Activated T-cell treated with anti-CD3 and anti-CD28 coated beads, Interleukin-2, amount 50 U/mL, for 72 hours (primary cell): Measurements from ENCODE around the gene ARHGEF10L. TPM values are rescaled to one million over a fixed set of nuclear protein-coding genes. Genes with fewer than 3 reads are reported as not detected.

Experiments
- ATAC-seq, 2 donors: fragments of 150-1000 bp; cut with Tn5 transposase; replicated peaks in 1 of 2; 2 replicates each; pipeline ENCODE4 v1.10.0; 2021; ENCODE audit warnings: moderate library complexity in 2 of 2, mild to moderate bottlenecking in 1 of 2
- DNase-seq, 2 donors: peaks; one replicate each; pipeline ENCODE4 v3.0.0; 2021 to 2022; ENCODE audit warnings: mixed read lengths in 1 of 2
- H3K27ac Mint-ChIP-seq: one replicate; pipeline ENCODE4 v1.8.0; 2022; ENCODE audit warnings: mild to moderate bottlenecking, moderate library complexity, mixed read lengths
- H3K27me3 Mint-ChIP-seq: one replicate; pipeline ENCODE4 v1.8.0; 2022; ENCODE audit warnings: low read depth, mixed read lengths
- H3K36me3 Mint-ChIP-seq, 2 donors: one replicate each; pipeline ENCODE4 v1.8.0; 2022; ENCODE audit warnings: mixed read lengths in 2 of 2, mild to moderate bottlenecking in 1 of 2; ENCODE audit not compliant: insufficient read depth in 2 of 2
- H3K4me1 Mint-ChIP-seq: one replicate; pipeline ENCODE4 v1.8.0; 2022; ENCODE audit warnings: low read depth, mixed read lengths
- H3K4me3 Mint-ChIP-seq, 2 donors: one replicate each; pipeline ENCODE4 v1.8.0; 2022; ENCODE audit warnings: mild to moderate bottlenecking in 2 of 2, mixed read lengths in 2 of 2, moderate library complexity in 2 of 2
- H3K9me3 Mint-ChIP-seq, 2 donors: one replicate each; pipeline ENCODE4 v1.8.0; 2022; ENCODE audit warnings: mixed read lengths in 2 of 2
- total RNA-seq, 2 donors: library from RNA; stranded (reverse); gene quantifications; one replicate each; pipeline ENCODE4 v1.2.3, GENCODE V29; 2022

ARHGEF10L gene
- total RNA-seq, 2 donors from 2014 or later: not detected

GRCh38 chr1:17600321-17600720 is 60.8 kb downstream of the ARHGEF10L start:
- Mint-ChIP-seq H3K9me3 (no peaks in the 10 kb centered on the region), H3K27ac (no peak overlapping the region), H3K27me3 (no peaks in the 10 kb centered on the region), H3K4me1 (no peaks in the 10 kb centered on the region), H3K36me3 (no peaks in the 10 kb centered on the region), H3K4me3 (no peak overlapping the region)
- DNase-seq (no peak), ATAC-seq (no peak)

GRCh38 chr1:17601643-17602382 is 62.3 kb downstream of the ARHGEF10L start:
- H3K9me3 Mint-ChIP-seq: no peaks in the 10 kb centered on the region
- DNase-seq (no peak), ATAC-seq (no peak)
- H3K4me1 Mint-ChIP-seq: no peaks in the 10 kb centered on the region
- H3K36me3 Mint-ChIP-seq: no peaks in the 10 kb centered on the region
- H3K27ac Mint-ChIP-seq: no peak overlapping the region
- H3K4me3 Mint-ChIP-seq: no peak overlapping the region
- no peaks in the 10 kb centered on the region for H3K27me3 Mint-ChIP-seq

DNA sequence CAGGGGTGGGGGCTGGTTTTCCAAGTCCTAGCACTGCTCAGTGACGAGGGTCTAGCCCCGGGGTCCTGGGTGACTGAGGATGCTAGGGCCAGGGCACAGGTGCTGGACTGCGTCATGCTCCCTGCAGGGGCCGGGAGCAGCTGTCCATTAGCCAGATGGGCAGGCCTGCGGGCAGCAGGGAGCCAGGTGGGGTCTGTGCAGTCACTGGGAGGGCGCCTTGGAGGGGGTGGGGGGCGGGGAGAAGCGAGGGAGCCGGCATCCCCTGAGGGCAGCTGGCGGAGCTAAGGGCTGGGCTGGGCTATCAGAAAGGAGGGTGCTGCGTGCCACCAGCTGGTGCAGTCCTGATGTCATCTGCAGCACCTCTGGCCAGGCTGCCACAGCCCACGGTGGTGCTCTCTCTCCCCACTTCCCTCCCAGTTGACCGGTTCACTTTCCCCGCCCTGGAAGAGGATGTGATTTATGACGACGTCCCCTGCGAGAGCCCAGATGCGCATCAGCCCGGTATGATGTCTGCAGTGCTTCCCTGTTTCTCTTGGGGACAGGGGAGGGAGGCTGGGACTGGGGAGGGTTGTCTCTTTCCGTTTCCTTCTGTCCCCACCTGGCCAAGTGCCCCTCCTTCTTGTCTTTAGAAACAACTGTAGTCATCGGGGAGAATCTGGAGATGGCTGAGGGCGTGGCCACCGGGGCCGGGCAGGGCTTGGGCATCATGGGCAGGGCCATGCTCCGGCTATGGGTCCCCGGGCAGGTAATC is 63.8 kb downstream of the ARHGEF10L start:
- ATAC-seq (no peak), DNase-seq (no peak)
- no peak overlapping the region for H3K27ac Mint-ChIP-seq
- H3K4me3 Mint-ChIP-seq: no peak overlapping the region
- no peaks in the 10 kb centered on the region for H3K4me1 Mint-ChIP-seq
- H3K27me3 Mint-ChIP-seq: no peaks in the 10 kb centered on the region
- H3K9me3 Mint-ChIP-seq: no peaks in the 10 kb centered on the region
- no peaks in the 10 kb centered on the region for H3K36me3 Mint-ChIP-seq

DNA sequence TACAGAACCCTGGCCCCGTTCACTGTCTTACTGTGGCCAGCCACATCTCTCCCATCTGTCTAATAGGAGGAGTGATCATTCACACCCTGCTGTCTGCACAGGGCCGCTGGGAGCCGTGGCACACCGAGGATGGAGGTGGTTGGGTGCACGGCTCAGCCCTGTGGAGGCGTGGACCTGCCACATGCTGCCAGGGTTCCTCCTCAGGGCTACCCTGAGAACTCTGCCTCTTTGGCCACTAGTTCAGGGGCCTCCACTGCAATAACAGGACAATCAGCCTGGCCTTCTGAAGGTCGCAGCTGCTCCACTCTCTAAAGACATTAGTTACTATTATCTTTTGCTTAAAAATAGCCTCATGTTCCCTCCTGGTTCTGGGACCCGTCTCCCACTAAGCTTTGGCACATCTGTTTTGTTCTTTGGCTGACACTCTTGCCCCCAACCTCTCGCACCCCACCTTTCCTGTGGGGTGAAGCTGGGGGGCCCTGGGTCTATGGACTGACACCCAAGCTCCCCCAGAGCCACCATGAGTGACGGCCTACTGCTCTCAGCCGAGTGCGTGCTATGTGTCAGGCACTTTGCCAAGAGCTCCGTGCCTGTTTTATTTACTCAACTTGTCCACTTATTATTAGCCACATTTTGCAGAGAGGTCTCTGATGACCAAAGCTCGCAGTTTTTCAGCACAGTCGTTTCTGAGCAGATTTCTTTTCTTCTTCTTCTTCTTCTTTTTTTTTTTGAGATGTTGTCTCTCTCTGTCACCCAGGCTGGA is 66.3 kb downstream of the ARHGEF10L start:
- Mint-ChIP-seq H3K27ac (no peak overlapping the region), H3K36me3 (no peaks in the 10 kb centered on the region), H3K4me1 (no peaks in the 10 kb centered on the region), H3K27me3 (no peaks in the 10 kb centered on the region), H3K9me3 (no peaks in the 10 kb centered on the region), H3K4me3 (no peak overlapping the region)
- no peak for DNase-seq
- no peak for ATAC-seq

DNA sequence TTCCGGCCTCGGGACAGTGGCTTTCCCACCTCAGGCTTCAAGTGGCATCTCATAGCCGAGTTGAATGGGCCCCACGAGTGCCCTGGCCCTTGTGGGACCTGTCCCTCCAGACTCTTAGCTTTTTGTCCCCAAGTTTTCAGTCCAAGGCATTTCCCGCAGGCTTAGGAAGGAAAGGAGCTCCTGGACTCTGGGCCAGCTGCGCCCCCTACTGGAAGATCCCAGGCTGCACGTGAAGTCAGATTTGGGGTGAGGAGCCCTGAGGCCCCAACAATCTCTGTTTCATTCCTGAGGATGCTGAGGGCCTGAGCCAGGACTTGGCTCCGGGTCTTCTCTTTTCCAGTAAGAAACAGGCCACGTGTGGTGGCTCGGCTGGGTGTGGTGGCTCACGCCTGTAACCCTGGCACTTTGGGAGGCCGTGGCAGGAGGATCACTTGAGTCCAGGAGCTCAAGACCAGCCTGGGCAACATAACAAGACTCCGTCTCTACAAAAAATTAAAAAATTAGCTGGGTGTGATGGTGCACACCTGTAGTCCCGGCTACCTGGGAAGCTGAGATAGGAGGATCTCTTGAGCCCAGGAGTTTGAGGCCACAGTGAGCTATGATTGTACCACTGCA is 67.4 kb downstream of the ARHGEF10L start:
- no peaks in the 10 kb centered on the region for H3K4me1 Mint-ChIP-seq
- H3K4me3 Mint-ChIP-seq: no peak overlapping the region
- peak; percentile 54 to 64 for DNase-seq
- no peak for ATAC-seq
- H3K27ac Mint-ChIP-seq: no peak overlapping the region
- H3K36me3 Mint-ChIP-seq: no peaks in the 10 kb centered on the region
- H3K27me3 Mint-ChIP-seq: no peaks in the 10 kb centered on the region
- no peaks in the 10 kb centered on the region for H3K9me3 Mint-ChIP-seq

DNA sequence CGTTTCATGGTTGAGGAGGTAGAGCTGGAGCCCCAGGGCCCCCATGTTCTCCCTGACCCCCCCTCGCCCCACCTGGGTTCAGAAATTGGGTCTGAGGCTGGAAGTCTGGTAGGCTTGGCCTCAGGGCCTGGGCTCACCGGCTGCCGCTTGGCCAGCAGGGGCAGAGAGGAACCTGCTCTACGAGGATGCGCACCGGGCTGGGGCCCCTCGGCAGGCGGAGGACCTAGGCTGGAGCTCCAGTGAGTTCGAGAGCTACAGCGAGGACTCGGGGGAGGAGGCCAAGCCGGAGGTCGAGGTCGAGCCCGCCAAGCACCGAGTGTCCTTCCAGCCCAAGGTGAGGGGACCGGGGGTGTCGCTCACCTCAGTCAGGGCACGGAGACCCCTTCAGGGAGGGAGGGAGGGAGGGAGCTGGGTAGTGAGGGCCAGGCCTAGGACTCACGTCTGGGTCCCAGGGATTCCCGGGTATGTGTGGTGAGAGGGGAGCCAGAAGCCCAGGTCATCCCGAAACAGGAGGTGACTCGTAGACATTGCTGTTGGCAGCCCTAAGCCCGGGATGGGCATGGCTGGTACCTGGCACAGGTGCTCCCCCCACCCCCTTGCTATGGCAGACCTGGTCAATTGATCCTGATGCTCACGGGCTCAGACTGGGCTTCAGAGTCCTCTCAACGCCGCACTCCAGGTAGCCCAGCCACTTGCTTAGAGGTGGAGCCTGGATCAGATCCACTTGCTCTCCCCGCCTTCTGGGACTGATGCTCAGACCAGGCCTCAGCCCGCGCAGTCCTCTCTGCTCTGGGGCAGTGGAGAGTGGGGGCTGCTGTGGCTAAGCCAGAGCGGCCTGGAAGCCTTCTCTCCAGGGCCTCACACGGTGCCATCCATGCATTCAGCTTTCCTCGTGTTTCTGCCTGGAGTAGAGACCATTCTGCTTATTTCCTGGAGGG is 68.4 kb downstream of the ARHGEF10L start:
- DNase-seq: no peak
- Mint-ChIP-seq H3K27ac (no peak overlapping the region), H3K36me3 (no peaks in the 10 kb centered on the region), H3K9me3 (no peaks in the 10 kb centered on the region), H3K4me3 (no peak overlapping the region), H3K4me1 (no peaks in the 10 kb centered on the region), H3K27me3 (no peaks in the 10 kb centered on the region)
- ATAC-seq: no peak

- Mint-ChIP-seq H3K4me1 (no peaks in the 10 kb centered on the region), H3K36me3 (no peaks in the 10 kb centered on the region), H3K9me3 (no peaks in the 10 kb centered on the region), H3K4me3 (no peak overlapping the region), H3K27ac (no peak overlapping the region), H3K27me3 (no peaks in the 10 kb centered on the region)
- DNase-seq (no peak), ATAC-seq (no peak)
Measured at GRCh38 chr1:17609529-17609928, 70.0 kb downstream of the ARHGEF10L start.

DNA sequence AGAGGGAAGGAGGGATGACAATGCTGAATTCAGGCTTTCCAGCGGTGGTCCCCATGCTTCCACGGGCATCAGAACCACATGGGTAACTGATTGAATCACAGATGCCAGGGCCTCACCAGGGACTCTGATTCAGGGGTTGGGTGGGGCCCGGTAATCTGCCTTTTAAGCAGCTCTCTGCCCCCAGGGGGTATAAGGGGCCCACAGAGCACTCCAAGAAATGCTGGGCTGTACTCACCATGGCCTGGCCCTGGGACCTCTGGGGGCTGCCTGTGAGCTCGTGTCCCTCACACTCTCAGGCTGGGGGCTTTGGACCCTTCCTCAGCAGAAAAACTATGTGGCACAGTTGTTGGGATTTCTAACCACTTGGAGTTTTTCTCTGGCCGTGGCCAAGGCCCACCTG is 70.6 kb downstream of the ARHGEF10L start:
- no peak overlapping the region for H3K27ac Mint-ChIP-seq
- ATAC-seq: no peak
- no peaks in the 10 kb centered on the region for H3K27me3 Mint-ChIP-seq
- no peak for DNase-seq
- H3K36me3 Mint-ChIP-seq: no peaks in the 10 kb centered on the region
- no peaks in the 10 kb centered on the region for H3K9me3 Mint-ChIP-seq
- H3K4me3 Mint-ChIP-seq: no peak overlapping the region
- no peaks in the 10 kb centered on the region for H3K4me1 Mint-ChIP-seq

- Mint-ChIP-seq H3K4me3 (no peak overlapping the region), H3K9me3 (no peaks in the 10 kb centered on the region)
Measured at GRCh38 chr1:17610713-17611112, 71.2 kb downstream of the ARHGEF10L start.

DNA sequence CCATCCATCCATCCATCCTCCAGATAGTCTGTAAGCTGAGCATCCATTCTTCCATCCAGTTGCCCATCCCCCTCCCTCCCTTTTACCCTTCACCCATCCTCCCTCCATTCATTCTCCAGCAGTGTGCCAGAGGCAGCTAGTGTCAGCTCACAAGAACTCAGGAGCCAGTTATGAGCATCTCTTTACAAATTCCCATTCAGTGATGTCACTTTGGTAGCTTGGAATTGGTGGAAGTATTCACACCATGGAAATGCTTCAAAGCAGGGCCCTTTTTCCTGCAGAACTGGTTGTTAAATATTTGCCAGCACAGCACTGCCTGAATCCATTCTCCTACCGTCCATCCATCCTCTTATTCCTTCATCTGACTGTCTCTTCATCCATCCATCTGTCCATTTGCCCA is 72.5 kb downstream of the ARHGEF10L start:
- Mint-ChIP-seq H3K36me3 (no peaks in the 10 kb centered on the region), H3K9me3 (no peaks in the 10 kb centered on the region), H3K27me3 (no peaks in the 10 kb centered on the region), H3K4me3 (no peak overlapping the region), H3K27ac (no peak overlapping the region), H3K4me1 (no peaks in the 10 kb centered on the region)
- ATAC-seq (no peak), DNase-seq (no peak)

More at GRCh38 chr1:17610713-17611112, 71.2 kb downstream of the ARHGEF10L start:
- DNase-seq (no peak), ATAC-seq (no peak)
- Mint-ChIP-seq H3K4me1 (no peaks in the 10 kb centered on the region), H3K27me3 (no peaks in the 10 kb centered on the region), H3K27ac (no peak overlapping the region), H3K36me3 (no peaks in the 10 kb centered on the region)

DNA sequence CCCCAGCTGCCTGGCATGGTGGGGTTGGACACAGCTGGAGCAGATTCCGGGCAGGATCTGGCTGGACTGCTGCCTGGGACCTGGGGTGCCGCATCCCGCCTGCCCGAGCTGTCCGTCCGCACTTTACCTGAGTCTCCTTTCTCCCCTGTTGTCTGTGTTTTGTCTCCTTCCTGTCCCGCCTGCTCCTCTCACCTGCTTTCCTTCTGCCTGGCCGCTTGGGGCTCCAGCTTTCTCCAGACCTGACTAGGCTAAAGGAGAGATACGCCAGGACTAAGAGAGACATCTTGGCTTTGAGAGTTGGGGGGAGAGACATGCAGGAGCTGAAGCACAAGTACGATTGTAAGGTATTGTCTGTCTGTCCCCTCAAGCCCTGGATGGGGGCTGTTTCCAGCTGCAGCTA is 73.3 kb downstream of the ARHGEF10L start:
- H3K4me1 Mint-ChIP-seq: no peaks in the 10 kb centered on the region
- no peaks in the 10 kb centered on the region for H3K36me3 Mint-ChIP-seq
- H3K27ac Mint-ChIP-seq: no peak overlapping the region
- H3K4me3 Mint-ChIP-seq: no peak overlapping the region
- no peaks in the 10 kb centered on the region for H3K9me3 Mint-ChIP-seq
- ATAC-seq: no peak
- no peaks in the 10 kb centered on the region for H3K27me3 Mint-ChIP-seq
- no peak for DNase-seq

DNA sequence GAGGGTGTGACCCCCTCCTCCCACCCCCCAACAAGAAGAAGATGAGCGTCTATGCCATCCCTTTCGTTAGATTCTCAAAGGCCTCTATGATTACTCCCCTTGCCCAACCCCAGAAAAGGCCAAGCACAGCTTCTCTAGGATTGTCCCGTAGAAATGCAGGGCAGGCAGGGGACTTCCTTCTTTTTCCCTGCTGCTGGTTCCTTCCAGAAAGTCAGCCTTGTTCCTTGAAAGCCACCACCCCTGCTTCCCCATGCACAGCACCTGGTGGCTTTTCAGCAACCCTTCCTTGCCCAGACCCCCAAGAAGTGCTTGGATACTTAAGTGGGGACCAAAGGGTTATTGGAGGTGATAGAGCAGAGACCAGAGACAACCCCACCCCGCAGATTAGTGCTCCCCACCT is 75.1 kb downstream of the ARHGEF10L start:
- peaks cover 6% of the 10 kb centered on the region for H3K27me3 Mint-ChIP-seq
- DNase-seq: no peak
- no peaks in the 10 kb centered on the region for H3K9me3 Mint-ChIP-seq
- H3K27ac Mint-ChIP-seq: no peak overlapping the region
- H3K36me3 Mint-ChIP-seq: no peaks in the 10 kb centered on the region
- H3K4me1 Mint-ChIP-seq: no peaks in the 10 kb centered on the region
- no peak overlapping the region for H3K4me3 Mint-ChIP-seq
- ATAC-seq: no peak
